Loucy (cell line): ENCODE measurements around the gene OAF.

Source experiments
- H2AFZ ChIP-seq: fragments of 200-600 bp; sonication (generic); 2 replicates; pipeline ENCODE4 v1.6.0; 2016; ENCODE audit warnings: antibody characterized with exemption, mild to moderate bottlenecking, low read length, moderate library complexity
- H3F3A ChIP-seq: fragments of 200-600 bp; 2 replicates; pipeline ENCODE4 v1.6.0; 2016; ENCODE audit warnings: antibody characterized with exemption, low read depth, mild to moderate bottlenecking
- H3K27me3 ChIP-seq: fragments of 200-600 bp; sonication (generic); 2 replicates; pipeline ENCODE4 v1.6.1; 2014; ENCODE audit warnings: low read length, mild to moderate bottlenecking; ENCODE audit not compliant: insufficient read depth, poor library complexity, severe bottlenecking
- H3K36me3 ChIP-seq: fragments of 200-600 bp; sonication (generic); 2 replicates; pipeline ENCODE4 v1.6.1; 2016; ENCODE audit warnings: low read length; ENCODE audit not compliant: insufficient read depth
- H3K4me1 ChIP-seq: fragments of 200-600 bp; sonication (generic); 2 replicates; pipeline ENCODE4 v1.5.1; 2014; ENCODE audit warnings: low read length, mild to moderate bottlenecking; ENCODE audit not compliant: insufficient read depth, poor library complexity, severe bottlenecking
- H3K4me2 ChIP-seq: fragments of 200-600 bp; sonication (generic); 2 replicates; pipeline ENCODE4 v1.6.0; 2014; ENCODE audit warnings: antibody characterized with exemption, low read length, low read depth, mild to moderate bottlenecking; ENCODE audit not compliant: poor library complexity, severe bottlenecking
- H3K4me3 ChIP-seq: fragments of 200-600 bp; sonication (generic); 2 replicates; pipeline ENCODE4 v1.5.1; 2014; ENCODE audit warnings: low read length, mild to moderate bottlenecking, mixed read lengths; ENCODE audit not compliant: poor library complexity, severe bottlenecking
- H3K79me2 ChIP-seq: fragments of 200-600 bp; sonication (generic); 2 replicates; pipeline ENCODE4 v1.6.1; 2014; ENCODE audit warnings: low read length; ENCODE audit not compliant: insufficient read depth
- H3K9ac ChIP-seq: fragments of 200-600 bp; sonication (generic); 2 replicates; pipeline ENCODE4 v1.6.0; 2014; ENCODE audit warnings: mild to moderate bottlenecking, low read depth, low read length, moderate library complexity; ENCODE audit not compliant: poor library complexity, severe bottlenecking
- H3K9me2 ChIP-seq: fragments of 200-600 bp; sonication (generic); replicated peaks from 2 replicates; pipeline ENCODE4 v1.6.1; 2016; ENCODE audit warnings: low read depth, low read length, mixed read lengths
- H3K9me3 ChIP-seq: fragments of 200-600 bp; sonication (generic); 2 replicates; pipeline ENCODE4 v1.6.1; 2014; ENCODE audit warnings: mild to moderate bottlenecking, antibody characterized with exemption, low read length, low read depth; ENCODE audit not compliant: insufficient read depth
- H4K20me1 ChIP-seq: fragments of 200-600 bp; sonication (generic); 2 replicates; pipeline ENCODE4 v1.6.0; 2014; ENCODE audit warnings: antibody characterized with exemption, low read length, mild to moderate bottlenecking; ENCODE audit not compliant: insufficient read depth, poor library complexity, severe bottlenecking
- CTCF ChIP-seq: fragments of 200-600 bp; sonication (generic); conservative IDR thresholded peaks from 2 replicates; pipeline ENCODE4 v1.5.1; 2014; ENCODE audit warnings: mild to moderate bottlenecking, antibody characterized with exemption, low read length
- EZH2phosphoT487 ChIP-seq: fragments of 200-600 bp; IDR thresholded peaks from 2 replicates; pipeline ENCODE4 v1.6.1; 2018; ENCODE audit warnings: antibody characterized with exemption, mild to moderate bottlenecking, moderate library complexity, borderline replicate concordance

OAF gene

GRCh38 chr11:120203626-120204025, 7.2 kb upstream of the OAF start:
- Histone ChIP-seq H3K9ac (no peak overlapping the region), H3K9me3 (no peaks in the 10 kb centered on the region), H3K4me2 (no peak overlapping the region), H3K79me2 (no peaks in the 10 kb centered on the region), H4K20me1 (no peaks in the 10 kb centered on the region), H3K4me1 (peaks cover 5% of the 10 kb centered on the region), H3K9me2 (no peaks in the 10 kb centered on the region), H3K4me3 (no peak overlapping the region), H3F3A (no peaks in the 10 kb centered on the region), H2AFZ (no peak overlapping the region), H3K27me3 (no peaks in the 10 kb centered on the region), H3K36me3 (no peaks in the 10 kb centered on the region)
- TF ChIP-seq EZH2phosphoT487 (no peak), CTCF (no peak)

- no peaks in the 10 kb centered on the region for H3K79me2 ChIP-seq
- no peak overlapping the region for H2AFZ ChIP-seq
- H3F3A ChIP-seq, result no peaks in the 10 kb centered on the region
- no peaks in the 10 kb centered on the region for H3K9me2 ChIP-seq
- H3K9me3 ChIP-seq, result no peaks in the 10 kb centered on the region
- no peak overlapping the region for H3K4me3 ChIP-seq
- no peak overlapping the region for H3K4me2 ChIP-seq
- H3K4me1 ChIP-seq, result peaks cover 11% of the 10 kb centered on the region
- H4K20me1 ChIP-seq, result no peaks in the 10 kb centered on the region
- no peak overlapping the region for H3K9ac ChIP-seq
- no peaks in the 10 kb centered on the region for H3K36me3 ChIP-seq
- TF ChIP-seq CTCF, result no peak
- TF ChIP-seq EZH2phosphoT487, result no peak
- peaks cover 13% of the 10 kb centered on the region for H3K27me3 ChIP-seq
Observed at GRCh38 chr11:120205596-120206161, 5.2 kb upstream of the OAF start.

- Histone ChIP-seq H3K4me3 (no peak overlapping the region), H3K9ac (no peak overlapping the region), H3K79me2 (no peaks in the 10 kb centered on the region)
Observed at GRCh38 chr11:120207512-120207911, 3.3 kb upstream of the OAF start.

More at GRCh38 chr11:120207512-120207911, 3.3 kb upstream of the OAF start:
- Histone ChIP-seq H3K4me2 (no peak overlapping the region), H3K9me2 (no peaks in the 10 kb centered on the region), H2AFZ (no peak overlapping the region), H4K20me1 (no peaks in the 10 kb centered on the region), H3K4me1 (peaks cover 18% of the 10 kb centered on the region), H3K27me3 (peaks cover 20% of the 10 kb centered on the region), H3F3A (no peaks in the 10 kb centered on the region), H3K36me3 (no peaks in the 10 kb centered on the region), H3K9me3 (no peaks in the 10 kb centered on the region)
- TF ChIP-seq EZH2phosphoT487 (no peak), CTCF (no peak)
